Inflammatory macrophage treated with lipopolysaccharide for 4 hours (primary cell): ENCODE results near the gene IL22RA1.

Experiments used
- DNase-seq: peaks from one replicate; pipeline ENCODE4 v3.0.0-alpha.2; 2020

The IL22RA1 gene

DNA sequence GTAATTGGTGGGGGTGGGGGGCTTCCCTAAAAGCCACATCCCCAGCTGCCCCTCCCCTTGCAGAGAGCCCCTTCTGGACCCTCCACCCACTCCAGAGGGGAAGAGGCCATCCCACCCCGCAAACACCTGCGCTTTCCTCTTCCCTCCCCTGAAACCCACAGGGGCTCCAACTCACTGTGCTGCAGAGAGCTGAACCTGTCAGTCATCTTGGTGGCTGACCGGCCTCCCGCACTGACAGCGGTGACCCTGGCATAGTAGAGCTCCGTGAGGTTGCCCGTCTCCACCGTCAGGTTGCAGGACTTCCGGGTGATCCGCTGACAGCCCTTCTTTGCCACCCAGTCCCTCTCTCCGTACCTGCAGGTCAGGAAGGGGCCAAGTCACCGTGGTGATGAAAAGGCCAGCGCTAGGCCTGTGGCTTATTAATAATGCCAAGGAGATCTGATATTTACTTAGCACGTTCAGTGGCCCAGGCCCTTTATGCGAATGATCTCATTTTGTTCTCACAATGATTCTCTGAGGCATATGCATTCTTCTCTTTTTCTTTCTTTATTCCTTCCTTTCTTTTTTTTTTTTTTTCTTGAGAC is 5.9 kb downstream of the IL22RA1 start:
- no peak for DNase-seq

- DNase-seq, result no peak
Observed at GRCh38 chr1:24134376-24134775, 8.6 kb downstream of the IL22RA1 start.

GRCh38 chr1:24133819-24134218 is 9.1 kb downstream of the IL22RA1 start:
- no peak for DNase-seq

DNA sequence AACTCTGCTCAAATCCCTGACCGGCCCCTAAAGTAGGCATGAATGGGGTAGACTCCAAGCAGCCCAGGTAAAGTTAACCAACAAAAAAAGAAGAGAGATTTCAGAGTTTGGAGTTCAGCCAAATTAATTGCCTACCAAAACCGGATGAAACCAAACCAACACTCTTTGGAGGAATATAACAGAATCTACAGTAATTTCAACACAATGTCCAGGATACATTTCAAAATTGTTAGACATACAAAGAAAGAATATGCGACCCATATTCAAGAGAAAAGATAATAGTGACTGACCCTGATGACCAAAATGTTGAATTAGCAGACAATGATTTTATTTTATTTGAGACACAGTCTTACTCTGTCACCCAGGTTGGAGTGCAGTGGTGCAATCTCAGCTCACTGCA is 12.6 kb downstream of the IL22RA1 start:
- DNase-seq, result no peak

GRCh38 chr1:24127801-24128363 is 15.1 kb downstream of the IL22RA1 start:
- no peak for DNase-seq

DNA sequence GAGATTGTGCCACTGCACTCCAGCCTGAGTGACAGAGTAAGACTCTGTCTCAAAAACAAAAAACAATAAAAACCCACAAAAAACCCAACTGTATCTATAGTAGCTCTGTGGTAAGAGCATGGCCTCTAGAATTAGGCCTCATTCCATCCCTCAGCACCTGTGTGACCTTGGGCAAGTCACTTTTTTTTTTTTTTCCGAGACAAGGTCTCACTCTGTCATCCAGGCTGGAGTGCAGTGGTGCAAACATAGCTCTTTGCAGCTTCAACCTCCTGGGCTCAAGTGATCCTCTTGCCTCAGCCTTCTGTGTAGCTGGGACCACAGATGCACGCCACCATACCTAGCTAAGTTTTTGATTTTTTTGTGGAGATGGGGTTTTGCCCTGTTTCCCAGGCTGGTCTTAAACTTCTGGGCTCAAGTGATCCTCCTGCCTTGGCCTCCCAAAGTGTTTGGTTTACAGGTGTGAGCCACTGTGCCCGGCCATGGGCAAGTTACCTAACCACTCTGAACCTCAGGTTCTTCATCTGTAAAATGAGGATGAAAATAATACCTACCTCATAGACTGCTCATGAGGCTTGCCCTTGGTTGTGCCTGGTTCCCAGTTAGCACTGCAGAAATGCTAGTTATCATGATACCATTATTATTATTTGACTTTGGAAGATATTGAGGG is 15.7 kb downstream of the IL22RA1 start:
- DNase-seq, result no peak

DNA sequence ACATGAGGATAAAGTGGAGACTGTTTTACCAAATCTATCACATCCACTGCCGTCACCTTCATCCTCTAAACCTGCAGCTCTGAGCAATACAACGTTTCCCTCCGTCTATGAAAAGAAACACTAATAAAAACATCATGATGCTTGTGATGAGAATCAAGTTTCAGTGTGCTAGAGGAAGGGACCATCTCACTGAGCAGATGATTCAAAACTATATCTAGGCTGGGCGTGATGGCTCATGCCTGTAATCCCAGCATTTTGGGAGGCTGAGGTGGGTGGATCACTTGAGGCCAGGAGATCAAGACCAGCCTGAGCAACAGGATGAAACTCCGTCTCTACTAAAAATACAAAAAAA is 16.3 kb downstream of the IL22RA1 start:
- DNase-seq, result no peak

- peak; percentile 82 for DNase-seq
Observed at GRCh38 chr1:24126018-24126671, 16.8 kb downstream of the IL22RA1 start.

- peak; percentile 74 for DNase-seq
Observed at GRCh38 chr1:24125456-24125855, 17.5 kb downstream of the IL22RA1 start.

DNA sequence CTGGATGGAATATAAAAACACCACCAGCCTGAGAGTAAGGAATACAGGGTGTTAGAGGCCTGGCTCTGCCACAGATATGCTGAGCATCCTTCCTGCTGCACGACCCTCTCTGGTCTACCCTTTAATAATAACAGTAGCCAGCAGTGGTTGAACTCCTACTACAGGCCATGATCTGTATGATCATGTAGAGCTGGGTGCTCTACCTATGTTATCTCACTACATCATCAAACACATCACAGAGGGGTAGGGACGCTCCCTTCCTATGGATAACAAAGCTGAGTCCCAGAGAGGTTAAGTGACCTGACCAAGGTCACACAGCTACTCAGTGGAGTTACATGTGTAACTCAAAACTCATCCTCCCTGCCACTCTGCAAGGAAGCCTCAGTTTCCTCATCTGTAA is 18.0 kb downstream of the IL22RA1 start:
- DNase-seq, result no peak

DNA sequence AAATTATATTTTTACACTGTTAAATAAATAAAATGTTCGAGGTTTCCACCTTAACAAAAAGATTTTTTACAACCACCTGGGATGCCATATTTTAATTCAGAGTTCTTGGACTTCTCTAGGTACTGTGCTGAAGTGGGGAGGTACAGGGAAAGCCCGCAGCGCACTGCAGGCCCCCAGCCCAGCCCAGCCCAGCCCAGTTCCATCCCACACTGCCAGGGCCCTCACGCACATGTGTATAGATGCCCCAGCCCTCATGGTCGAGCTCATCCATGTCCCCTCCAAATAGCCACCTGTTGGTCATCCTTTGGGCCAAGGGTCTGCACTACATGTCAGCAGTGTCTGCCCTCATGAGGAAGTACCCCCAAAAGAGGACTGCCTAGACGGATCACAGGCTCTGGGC is 19.3 kb downstream of the IL22RA1 start:
- no peak for DNase-seq

- DNase-seq, result no peak
Observed at GRCh38 chr1:24122776-24123175, 20.2 kb downstream of the IL22RA1 start.

DNA sequence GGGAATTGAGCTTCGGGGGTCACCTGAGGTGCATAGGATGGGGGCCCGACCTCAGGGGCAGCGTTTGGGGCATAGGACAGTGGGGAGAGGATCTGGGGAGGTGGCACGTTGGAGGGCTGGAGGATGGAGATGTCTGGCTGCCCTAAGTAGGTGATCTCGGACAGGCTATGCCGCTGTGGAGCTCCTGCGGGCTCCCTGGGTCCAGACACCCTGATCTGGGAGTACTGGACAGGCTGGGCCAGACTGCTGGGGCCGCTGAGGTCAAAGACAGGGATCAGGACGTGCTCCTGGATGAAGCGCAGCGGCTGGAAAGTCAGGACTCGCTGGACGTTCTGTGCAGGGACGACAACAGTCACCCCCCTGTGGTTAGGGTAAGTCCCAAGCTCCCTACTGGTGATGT is 21.5 kb downstream of the IL22RA1 start:
- DNase-seq, result no peak

GRCh38 chr1:24120965-24121364 is 22.0 kb downstream of the IL22RA1 start:
- DNase-seq, result no peak

DNA sequence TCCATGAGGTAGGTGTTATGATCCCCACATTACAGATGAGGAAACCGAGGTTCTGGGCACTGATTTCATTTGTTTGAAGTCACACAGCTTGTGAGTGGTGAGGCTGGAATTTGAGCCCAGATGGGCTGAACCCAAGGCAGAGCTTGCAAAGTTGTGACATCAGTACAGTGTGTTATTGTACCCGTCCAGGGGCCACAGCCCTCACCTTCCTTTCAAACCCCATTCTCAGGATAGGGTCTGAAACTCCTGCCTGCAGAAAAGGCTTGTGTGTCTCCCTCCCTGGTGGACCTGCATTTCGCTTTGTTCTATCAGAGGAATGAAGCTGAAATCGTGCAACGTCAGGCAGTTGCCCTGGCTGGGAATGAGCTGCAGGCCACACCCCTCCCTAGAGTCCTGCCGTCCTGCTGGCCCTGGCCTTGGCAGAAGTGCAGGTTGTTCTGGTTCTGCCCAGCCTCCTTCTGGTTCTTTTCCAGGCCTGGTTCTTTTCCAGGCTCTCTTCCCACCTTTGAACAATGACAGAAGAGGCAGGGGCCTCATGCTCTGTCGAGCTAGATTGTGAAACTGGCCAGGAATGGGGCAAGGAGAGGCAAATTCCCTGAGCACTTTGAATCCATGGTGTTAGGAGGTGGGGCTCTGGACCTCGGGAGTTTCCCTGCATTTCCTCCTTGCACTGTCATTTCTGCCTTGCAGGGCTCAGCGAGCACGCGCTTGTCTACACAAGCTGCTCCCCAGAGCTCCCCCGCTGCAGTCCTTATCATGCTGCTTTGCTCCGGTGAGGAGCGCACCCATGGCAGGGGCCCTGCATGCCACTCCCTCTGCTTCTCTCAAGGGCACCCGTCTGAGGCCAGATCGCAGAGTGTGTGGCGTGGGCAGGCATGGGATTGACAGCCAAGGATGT is 22.8 kb downstream of the IL22RA1 start:
- DNase-seq, result no peak

- no peak for DNase-seq
Observed at GRCh38 chr1:24119489-24119858, 23.5 kb downstream of the IL22RA1 start.

DNA sequence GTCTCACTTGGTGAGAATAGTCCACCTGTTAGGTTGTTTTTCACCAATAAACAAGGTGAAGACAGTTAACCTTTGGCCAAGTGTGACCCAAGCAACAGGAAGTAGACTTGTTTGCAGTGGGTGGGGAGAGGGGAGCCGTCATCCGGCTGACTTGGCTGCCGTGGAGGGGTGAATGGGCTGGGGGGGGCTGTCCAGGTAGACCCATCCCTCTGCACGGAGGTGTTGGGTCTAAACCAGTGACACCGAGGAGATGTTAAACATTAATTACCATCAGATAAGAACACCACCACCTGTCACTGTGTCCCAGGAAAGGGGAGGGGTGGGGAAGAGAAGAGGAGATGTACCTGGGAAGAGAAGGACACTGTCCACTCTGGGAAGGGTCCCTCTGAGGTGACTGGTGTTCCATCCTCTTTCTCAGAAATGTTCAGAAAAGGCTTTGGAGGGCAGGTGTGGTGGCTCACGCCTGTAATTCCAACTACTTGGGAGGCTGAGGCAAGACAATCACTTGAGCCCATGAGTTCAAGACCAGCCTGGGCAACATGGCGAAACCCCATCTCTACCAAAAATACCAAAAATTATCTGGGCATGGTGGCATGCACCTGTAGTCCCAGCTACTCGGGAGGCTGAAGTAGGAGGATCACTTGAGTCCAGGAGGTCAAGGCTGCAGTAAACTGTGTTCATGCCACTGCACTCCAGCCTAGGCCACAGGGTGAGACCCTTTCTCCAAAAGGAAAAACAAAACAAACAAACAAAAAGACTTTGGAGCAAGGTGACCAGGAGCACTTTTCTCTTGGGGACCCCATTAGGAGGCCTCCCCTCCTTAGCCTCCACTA is 24.3 kb downstream of the IL22RA1 start:
- DNase-seq, result no peak

DNA sequence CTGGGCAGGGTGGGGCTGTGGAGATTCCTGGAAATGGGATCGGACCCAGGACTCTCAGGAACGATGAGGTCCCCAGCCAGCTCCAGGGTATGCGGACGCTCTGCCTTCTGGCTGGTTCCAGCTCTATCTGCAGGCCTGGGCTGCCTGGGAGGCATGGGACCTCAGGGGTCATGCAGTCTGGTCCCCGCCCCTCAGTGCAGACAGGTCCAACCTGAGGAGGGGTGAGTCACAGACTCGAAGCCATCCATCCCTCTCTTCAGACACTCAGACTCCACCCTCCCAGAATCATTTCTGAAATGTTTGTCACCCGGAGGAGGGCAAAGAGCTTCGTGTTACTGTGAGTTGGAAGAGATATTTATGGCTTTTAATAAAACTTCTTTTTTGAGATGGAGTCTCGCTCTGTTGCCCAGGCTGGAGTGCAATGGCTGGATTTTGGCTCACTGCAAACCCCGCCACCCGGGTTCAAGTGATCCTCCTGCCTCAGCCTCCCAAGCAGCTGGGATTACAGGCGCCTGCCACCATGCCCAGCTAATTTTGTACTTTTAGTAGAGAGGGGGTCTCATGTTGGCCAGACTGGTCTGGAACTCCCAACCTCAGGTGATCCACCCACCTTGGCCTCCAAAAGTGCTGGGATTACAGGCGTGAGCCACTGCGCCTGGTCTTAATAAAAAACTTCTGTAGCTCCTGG is 25.1 kb downstream of the IL22RA1 start:
- no peak for DNase-seq

GRCh38 chr1:24117132-24117531 is 25.8 kb downstream of the IL22RA1 start:
- DNase-seq, result no peak

DNA sequence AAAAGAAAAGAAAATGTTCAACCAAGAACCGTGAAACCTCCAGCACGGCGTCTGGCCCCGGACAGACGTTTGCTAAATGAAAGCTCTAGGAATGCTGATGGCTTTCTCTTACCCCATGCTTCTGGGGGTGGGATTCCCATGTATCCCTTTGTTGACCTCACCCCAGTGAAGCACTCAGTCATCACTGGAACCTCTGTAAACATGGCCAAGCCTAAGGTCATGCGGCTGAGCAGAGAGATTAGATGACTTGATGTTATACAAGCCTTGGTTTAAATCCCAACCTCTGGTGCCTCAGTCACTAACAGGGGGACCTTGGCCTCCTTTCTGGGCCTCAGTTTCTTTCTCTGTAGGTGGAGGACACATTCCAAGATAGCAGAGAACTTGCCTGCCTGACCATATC is 28.2 kb downstream of the IL22RA1 start:
- no peak for DNase-seq

- DNase-seq, result no peak
Observed at GRCh38 chr1:24113641-24114033, 29.3 kb downstream of the IL22RA1 start.
